Lower lobe of right lung (tissue), 2 donors: ENCODE measurements around the gene EMD. TPM values are rescaled to one million over a fixed set of nuclear protein-coding genes. Genes with fewer than 3 reads are reported as not detected.

Experiments used
- ATAC-seq, 2 donors: fragments of 200-7000 bp; cut with Tn5 transposase; one replicate each; pipeline ENCODE4 v1.9.1; 2020 to 2022; ENCODE audit warnings: mild to moderate bottlenecking in 2 of 2, moderate library complexity in 2 of 2
- DNase-seq: peaks from one replicate; pipeline ENCODE4 v3.0.0-alpha.2; 2020
- H3K27ac ChIP-seq: fragments of 200-600 bp; one replicate; pipeline ENCODE4 v1.8.0; 2022
- H3K27me3 ChIP-seq: fragments of 200-600 bp; one replicate; pipeline ENCODE4 v1.8.0; 2022; ENCODE audit warnings: low read depth
- H3K36me3 ChIP-seq: fragments of 200-600 bp; one replicate; pipeline ENCODE4 v1.8.0; 2022; ENCODE audit warnings: mild to moderate bottlenecking
- H3K4me1 ChIP-seq: fragments of 200-600 bp; one replicate; pipeline ENCODE4 v1.8.0; 2022
- H3K4me3 ChIP-seq: fragments of 200-600 bp; one replicate; pipeline ENCODE4 v1.8.0; 2022; ENCODE audit warnings: mild to moderate bottlenecking
- H3K9me3 ChIP-seq: fragments of 200-600 bp; one replicate; pipeline ENCODE4 v1.8.0; 2022
- intact Hi-C: fragments of 100-400 bp; cut with DNase I; formaldehyde crosslinking; loops from one replicate; pipeline ENCODE4 v1.11.0; 2022
- total RNA-seq: library from RNA; stranded (reverse); fragmentation: NEBNext Ultra II Directional; extraction: Animal tissue kit (Norgen Biotek cat#: 25700); gene quantifications from one replicate; pipeline ENCODE4 v1.2.1, GENCODE V29; 2021
- TF ChIP-seq, protein P1 (sequence below): fragments of 200-600 bp; IDR thresholded peaks from one replicate; pipeline ENCODE4 v1.8.0; 2022; ENCODE audit warnings: antibody characterized with exemption, mild to moderate bottlenecking
- donor health status: DM: no; HTN: yes; CAD: no; lungs with severe emphysema.

The EMD gene
- total RNA-seq, 1 donor from 2014 or later = 50.9 TPM

GRCh38 chrX:154368630-154369448 is 10.3 kb upstream of the EMD start:
- Histone ChIP-seq H3K27ac (peak overlapping the region; percentile 88), H3K9me3 (no peaks in the 10 kb centered on the region), H3K27me3 (no peaks in the 10 kb centered on the region), H3K36me3 (peaks cover 45% of the 10 kb centered on the region), H3K4me3 (peak overlapping the region; percentile 75), H3K4me1 (peaks cover 51% of the 10 kb centered on the region)
- DNase-seq (peak; percentile 89), ATAC-seq (peak; percentile 66 to 71)
- intact Hi-C loops = no loop called here
- TF ChIP-seq, protein P1, sequence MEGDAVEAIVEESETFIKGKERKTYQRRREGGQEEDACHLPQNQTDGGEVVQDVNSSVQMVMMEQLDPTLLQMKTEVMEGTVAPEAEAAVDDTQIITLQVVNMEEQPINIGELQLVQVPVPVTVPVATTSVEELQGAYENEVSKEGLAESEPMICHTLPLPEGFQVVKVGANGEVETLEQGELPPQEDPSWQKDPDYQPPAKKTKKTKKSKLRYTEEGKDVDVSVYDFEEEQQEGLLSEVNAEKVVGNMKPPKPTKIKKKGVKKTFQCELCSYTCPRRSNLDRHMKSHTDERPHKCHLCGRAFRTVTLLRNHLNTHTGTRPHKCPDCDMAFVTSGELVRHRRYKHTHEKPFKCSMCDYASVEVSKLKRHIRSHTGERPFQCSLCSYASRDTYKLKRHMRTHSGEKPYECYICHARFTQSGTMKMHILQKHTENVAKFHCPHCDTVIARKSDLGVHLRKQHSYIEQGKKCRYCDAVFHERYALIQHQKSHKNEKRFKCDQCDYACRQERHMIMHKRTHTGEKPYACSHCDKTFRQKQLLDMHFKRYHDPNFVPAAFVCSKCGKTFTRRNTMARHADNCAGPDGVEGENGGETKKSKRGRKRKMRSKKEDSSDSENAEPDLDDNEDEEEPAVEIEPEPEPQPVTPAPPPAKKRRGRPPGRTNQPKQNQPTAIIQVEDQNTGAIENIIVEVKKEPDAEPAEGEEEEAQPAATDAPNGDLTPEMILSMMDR = no peak

- H3K27me3 ChIP-seq = no peaks in the 10 kb centered on the region
- peak; percentile 83 for DNase-seq
- ATAC-seq = peak; percentile 57 to 71
- H3K4me3 ChIP-seq = peak overlapping the region; percentile 75
- H3K4me1 ChIP-seq = peaks cover 55% of the 10 kb centered on the region
- intact Hi-C loops = no loop called here
- H3K27ac ChIP-seq = peak overlapping the region; percentile 88
- TF ChIP-seq, protein P1 = no peak
- no peaks in the 10 kb centered on the region for H3K9me3 ChIP-seq
- peaks cover 37% of the 10 kb centered on the region for H3K36me3 ChIP-seq
Observed at GRCh38 chrX:154369449-154370299, 9.4 kb upstream of the EMD start.

DNA sequence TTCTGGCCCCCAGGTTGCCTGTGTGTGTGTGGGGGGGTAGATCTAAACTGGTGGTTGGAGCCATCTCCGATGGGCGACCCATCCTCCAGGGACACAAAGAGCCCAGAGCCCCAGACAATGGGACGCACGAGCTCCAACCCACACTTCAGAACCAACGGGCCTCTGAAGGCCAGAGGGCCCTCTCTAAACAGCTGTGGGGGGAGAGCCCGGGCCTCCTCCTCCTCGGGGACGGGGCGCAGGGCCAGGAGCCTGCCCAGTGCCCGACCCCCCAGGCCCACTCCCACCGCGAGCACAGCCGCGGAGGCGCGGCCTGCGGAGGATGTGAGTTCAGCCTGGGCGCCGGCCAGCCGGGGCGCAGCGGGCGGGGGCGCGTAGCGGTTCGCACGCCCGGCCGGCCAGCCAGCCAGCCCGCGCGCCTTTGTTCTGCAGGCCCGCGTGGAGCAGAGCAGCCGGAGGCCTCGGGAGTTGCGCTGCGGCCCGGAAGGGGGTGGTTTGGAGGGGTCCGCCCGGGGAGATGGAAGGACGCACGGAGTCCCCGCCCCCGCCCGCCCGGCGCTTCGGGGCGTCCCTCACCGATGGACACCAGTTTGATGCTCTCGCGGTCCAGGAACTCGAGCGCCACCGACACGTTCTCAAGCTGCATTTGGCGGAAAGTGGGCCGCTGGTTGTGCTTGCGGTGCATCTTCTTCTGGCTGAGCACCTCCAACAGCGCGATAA is 8.6 kb upstream of the EMD start:
- Histone ChIP-seq H3K27ac (peak overlapping the region; percentile 88), H3K27me3 (no peaks in the 10 kb centered on the region), H3K9me3 (no peaks in the 10 kb centered on the region), H3K36me3 (peaks cover 29% of the 10 kb centered on the region), H3K4me3 (peak overlapping the region; percentile 75), H3K4me1 (peaks cover 58% of the 10 kb centered on the region)
- ATAC-seq (no peak), DNase-seq (no peak)
- intact Hi-C loops = no loop called here
- TF ChIP-seq, protein P1 = no peak

- Histone ChIP-seq H3K4me1 (peaks cover 54% of the 10 kb centered on the region), H3K9me3 (no peaks in the 10 kb centered on the region), H3K4me3 (peak overlapping the region; percentile 75), H3K27ac (peak overlapping the region; percentile 88), H3K36me3 (peaks cover 21% of the 10 kb centered on the region), H3K27me3 (no peaks in the 10 kb centered on the region)
- intact Hi-C loops = no loop called here
- ATAC-seq (peak; percentile 77 to 86), DNase-seq (peak; percentile 96)
- TF ChIP-seq, protein P1 = no peak
Observed at GRCh38 chrX:154371017-154371788, 7.9 kb upstream of the EMD start.
